GM12872 (cell line): Measurements from ENCODE around the gene NAA60.

Experiments
- CTCF ChIP-seq: IDR thresholded peaks from 3 replicates; pipeline ENCODE4 v1.5.1; 2011; ENCODE audit warnings: low read depth, mild to moderate bottlenecking, low read length, moderate library complexity; ENCODE audit not compliant: insufficient read depth

The NAA60 gene

DNA sequence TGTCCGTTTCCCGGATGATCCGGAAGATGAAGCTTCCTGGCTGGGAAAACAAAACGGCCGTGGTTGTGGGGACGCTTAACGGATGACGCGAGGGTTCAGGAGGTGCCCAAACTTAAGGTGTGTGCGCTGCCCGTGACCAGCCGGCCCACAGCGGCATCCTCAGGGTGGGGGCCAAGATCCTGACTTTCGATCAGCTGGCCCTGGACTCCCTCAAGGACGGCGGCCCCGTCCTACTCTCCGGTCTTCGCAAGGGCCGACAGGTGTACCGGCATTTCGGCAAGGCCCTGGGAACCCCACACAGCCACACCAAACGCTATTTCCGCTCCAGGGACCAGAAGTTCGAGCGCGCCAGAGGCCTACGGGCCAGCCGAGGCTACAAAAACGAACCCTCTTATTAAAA, 52.9 kb downstream of the NAA60 start:
- no peak for TF ChIP-seq CTCF

GRCh38 chr16:3497771-3498170, 54.3 kb downstream of the NAA60 start:
- TF ChIP-seq CTCF = no peak

DNA sequence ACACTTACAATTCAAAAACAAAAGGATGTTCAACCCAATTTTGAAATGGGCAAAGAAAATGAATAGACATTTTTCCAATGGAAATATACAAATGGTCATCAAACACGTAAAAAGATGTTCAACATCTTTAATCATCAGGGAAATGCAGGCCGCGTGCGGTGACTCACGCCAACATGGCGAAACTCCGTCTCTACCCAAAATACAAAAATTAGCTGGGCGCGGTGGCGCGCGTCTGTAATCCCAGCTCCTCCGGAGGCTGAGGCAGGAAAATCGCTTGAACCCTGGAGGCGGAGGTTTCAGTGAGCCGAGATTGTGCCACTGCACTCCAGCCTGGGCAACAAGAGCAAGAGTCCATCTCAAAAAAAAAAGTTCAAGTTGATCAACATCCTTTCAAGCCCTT, 55.5 kb downstream of the NAA60 start:
- TF ChIP-seq CTCF = no peak

DNA sequence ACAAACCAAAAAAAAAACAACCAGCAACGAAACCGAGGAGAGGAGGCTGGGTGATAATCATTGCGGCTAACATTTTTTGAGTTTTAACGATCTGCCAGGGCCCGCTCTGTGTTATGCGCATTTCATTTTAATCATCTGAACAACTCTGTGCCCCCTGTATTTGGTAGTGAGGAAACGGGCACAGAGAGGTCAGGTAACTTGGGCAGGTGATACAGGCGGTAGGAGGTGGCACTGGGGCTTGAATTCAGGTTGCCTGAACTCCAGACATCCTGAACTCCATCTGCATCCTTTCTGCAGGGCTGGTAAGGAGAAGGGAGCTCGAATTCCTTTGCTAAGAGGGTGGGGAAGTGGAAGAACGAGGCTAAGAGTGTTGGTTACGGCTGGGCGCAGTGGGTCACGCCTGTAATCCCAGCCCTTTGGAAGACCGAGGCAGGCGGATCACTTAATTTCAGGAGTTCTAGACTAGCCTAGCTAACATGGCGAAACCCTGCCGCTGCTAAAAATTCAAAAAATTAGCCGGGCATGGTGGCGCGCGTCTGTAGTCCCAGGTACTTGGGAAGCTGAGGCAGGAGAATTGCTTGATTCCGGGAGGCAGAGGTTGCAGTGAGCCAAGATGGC, 58.4 kb downstream of the NAA60 start:
- TF ChIP-seq CTCF = no peak

DNA sequence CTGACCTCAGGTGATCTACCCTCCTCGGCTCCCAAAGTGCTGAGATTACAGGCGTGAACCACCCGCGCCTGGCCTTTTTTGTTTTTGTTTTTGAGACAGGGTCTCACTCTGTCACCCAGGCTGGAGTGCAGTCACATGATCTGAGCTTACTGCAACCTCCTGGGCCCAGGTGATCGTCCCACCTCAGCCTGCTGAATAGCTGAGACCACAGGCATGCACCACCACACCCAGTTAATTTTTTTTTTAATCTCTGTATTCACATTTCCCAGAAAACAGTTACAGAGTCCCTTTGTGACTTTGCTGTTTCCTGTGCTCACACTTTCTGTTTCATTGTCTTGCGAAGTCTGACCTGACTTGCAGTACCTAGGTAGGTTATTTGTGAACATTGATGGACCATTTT, 60.0 kb downstream of the NAA60 start:
- no peak for TF ChIP-seq CTCF

- no peak for TF ChIP-seq CTCF
These were observed 65.3 kb downstream of the NAA60 start for GRCh38 chr16:3508736-3509135.

GRCh38 chr16:3509470-3509928, 66.0 kb downstream of the NAA60 start:
- no peak for TF ChIP-seq CTCF
